ENCODE results near the gene SPRY4. TPM values are rescaled to one million over a fixed set of nuclear protein-coding genes. Genes with fewer than 3 reads are reported as not detected.

SPRY4 gene
- total RNA-seq, 1 donor from 2014 or later = 8.3 TPM

DNA sequence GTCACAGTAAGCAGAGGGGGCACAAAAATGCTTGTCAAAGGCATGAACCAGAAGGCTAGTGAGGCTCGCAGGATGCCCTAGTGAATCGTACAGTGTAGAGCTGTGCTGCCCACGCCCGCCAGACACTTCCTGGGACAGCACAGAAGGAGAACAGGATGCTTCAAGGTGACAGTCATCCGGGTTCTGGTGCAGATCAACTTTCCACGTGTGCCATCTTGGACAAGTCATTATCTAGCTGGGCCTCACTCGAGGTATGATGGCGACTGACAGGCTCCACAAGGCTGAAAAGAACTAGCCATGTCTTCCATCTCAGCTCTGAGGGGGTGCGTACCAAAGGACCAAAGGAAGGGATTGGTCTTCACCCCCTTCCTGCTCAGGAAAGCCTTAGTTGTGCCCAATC lies 14.0 kb downstream of the SPRY4 start:
- no peak overlapping the region for H3K4me3 Mint-ChIP-seq (ENCODE audit: unreplicated experiment)
- DNase-seq (ENCODE audit: low spot score) = no peak
- H3K27me3 Mint-ChIP-seq (ENCODE audit: low read depth) = no peaks in the 10 kb centered on the region
- peaks cover 5% of the 10 kb centered on the region for H3K4me1 Mint-ChIP-seq (ENCODE audit: low read depth)
- H3K27ac Mint-ChIP-seq (ENCODE audit: unreplicated experiment) = no peak overlapping the region
- TF ChIP-seq, protein P1, sequence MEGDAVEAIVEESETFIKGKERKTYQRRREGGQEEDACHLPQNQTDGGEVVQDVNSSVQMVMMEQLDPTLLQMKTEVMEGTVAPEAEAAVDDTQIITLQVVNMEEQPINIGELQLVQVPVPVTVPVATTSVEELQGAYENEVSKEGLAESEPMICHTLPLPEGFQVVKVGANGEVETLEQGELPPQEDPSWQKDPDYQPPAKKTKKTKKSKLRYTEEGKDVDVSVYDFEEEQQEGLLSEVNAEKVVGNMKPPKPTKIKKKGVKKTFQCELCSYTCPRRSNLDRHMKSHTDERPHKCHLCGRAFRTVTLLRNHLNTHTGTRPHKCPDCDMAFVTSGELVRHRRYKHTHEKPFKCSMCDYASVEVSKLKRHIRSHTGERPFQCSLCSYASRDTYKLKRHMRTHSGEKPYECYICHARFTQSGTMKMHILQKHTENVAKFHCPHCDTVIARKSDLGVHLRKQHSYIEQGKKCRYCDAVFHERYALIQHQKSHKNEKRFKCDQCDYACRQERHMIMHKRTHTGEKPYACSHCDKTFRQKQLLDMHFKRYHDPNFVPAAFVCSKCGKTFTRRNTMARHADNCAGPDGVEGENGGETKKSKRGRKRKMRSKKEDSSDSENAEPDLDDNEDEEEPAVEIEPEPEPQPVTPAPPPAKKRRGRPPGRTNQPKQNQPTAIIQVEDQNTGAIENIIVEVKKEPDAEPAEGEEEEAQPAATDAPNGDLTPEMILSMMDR (IDR thresholded peaks at IDR 0.05) = no peak
- H3K9me3 Mint-ChIP-seq (ENCODE audit: low read depth) = no peaks in the 10 kb centered on the region
- H3K36me3 Mint-ChIP-seq (ENCODE audit: low read depth) = peaks cover 15% of the 10 kb centered on the region

DNA sequence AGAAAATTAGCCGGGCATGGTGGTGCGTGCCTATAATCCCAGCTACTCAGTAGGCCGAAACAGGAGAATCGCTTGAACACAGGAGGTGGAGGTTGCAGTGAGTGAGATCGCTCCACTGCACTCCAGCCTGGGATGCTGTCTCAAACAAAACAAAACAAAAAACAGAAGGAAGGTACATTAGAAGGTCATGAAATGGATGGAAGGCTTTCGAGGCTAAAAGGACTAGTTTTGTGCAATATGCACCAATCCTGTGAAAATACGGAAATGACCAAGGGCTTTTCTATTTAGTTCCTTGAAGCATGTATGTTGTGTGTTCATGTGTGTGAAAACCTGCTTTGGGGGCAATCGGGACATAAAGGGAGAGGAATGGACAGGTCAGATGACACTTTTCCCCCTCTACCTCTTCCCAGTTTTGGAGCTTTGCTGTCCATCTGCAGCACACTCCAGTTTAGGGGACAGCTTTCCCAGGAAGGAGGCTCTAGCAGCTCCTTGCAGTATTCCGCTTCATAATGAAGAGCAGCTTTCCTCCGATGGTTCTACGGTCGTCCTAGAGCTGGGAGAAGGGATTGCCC lies 15.0 kb downstream of the SPRY4 start:
- Mint-ChIP-seq H3K36me3 (ENCODE audit: low read depth) (peaks cover 15% of the 10 kb centered on the region), H3K4me3 (ENCODE audit: unreplicated experiment) (no peak overlapping the region), H3K27ac (ENCODE audit: unreplicated experiment) (no peak overlapping the region), H3K27me3 (ENCODE audit: low read depth) (no peaks in the 10 kb centered on the region), H3K9me3 (ENCODE audit: low read depth) (no peaks in the 10 kb centered on the region), H3K4me1 (ENCODE audit: low read depth) (peaks cover 4% of the 10 kb centered on the region)
- DNase-seq (ENCODE audit: low spot score) = no peak
- TF ChIP-seq, protein P1 (IDR thresholded peaks at IDR 0.05) = no peak

- no peak overlapping the region for H3K27ac Mint-ChIP-seq (ENCODE audit: unreplicated experiment)
- no peaks in the 10 kb centered on the region for H3K9me3 Mint-ChIP-seq (ENCODE audit: low read depth)
- H3K27me3 Mint-ChIP-seq (ENCODE audit: low read depth) = no peaks in the 10 kb centered on the region
- peaks cover 11% of the 10 kb centered on the region for H3K36me3 Mint-ChIP-seq (ENCODE audit: low read depth)
- TF ChIP-seq, protein P1 (IDR thresholded peaks at IDR 0.05) = no peak
- DNase-seq (ENCODE audit: low spot score) = no peak
- H3K4me1 Mint-ChIP-seq (ENCODE audit: low read depth) = peaks cover 16% of the 10 kb centered on the region
- no peak overlapping the region for H3K4me3 Mint-ChIP-seq (ENCODE audit: unreplicated experiment)
Observed at GRCh38 chr5:142308358-142308757, 16.5 kb downstream of the SPRY4 start.

DNA sequence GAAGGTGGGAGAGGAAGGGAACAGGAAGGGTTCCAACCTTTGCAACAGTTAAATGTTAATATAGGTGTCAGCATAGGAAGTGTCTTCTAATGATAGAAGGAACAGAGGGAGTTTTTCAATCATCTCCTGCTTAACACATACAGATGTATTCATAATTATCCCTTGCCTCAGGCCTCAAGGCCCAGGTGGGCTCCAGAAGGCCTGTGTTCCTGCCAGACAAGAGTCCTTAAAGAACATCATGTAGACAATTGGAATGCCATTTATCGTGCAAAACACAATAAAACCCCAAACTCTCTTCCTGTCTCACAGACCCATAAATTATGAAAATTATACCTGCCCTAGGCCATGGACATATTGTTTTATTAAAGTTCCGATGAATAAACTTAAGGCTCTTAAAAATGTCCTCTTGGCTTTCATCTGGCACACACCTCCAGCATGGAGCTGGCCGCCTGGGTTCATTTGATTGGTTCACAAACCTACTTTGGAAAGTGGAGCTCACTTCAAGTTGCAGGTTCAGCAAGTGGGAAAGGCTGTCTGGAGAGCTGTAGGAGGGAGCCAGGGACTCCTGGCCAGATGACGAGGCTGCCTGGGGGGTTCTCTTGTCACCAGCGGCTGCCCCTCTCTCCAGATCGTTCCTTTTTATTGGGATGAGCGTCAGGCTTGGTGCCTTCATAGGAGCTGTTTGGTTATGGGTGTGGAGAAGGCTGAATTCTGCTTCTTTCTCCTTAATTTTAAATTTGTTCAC lies 17.5 kb downstream of the SPRY4 start:
- H3K27ac Mint-ChIP-seq (ENCODE audit: unreplicated experiment) = no peak overlapping the region
- H3K36me3 Mint-ChIP-seq (ENCODE audit: low read depth) = peaks cover 9% of the 10 kb centered on the region
- no peak overlapping the region for H3K4me3 Mint-ChIP-seq (ENCODE audit: unreplicated experiment)
- peaks cover 16% of the 10 kb centered on the region for H3K4me1 Mint-ChIP-seq (ENCODE audit: low read depth)
- no peaks in the 10 kb centered on the region for H3K9me3 Mint-ChIP-seq (ENCODE audit: low read depth)
- H3K27me3 Mint-ChIP-seq (ENCODE audit: low read depth) = no peaks in the 10 kb centered on the region
- TF ChIP-seq, protein P1 (IDR thresholded peaks at IDR 0.05) = no peak
- no peak for DNase-seq (ENCODE audit: low spot score)

- H3K9me3 Mint-ChIP-seq (ENCODE audit: low read depth) = no peaks in the 10 kb centered on the region
- DNase-seq (ENCODE audit: low spot score) = no peak
- H3K4me3 Mint-ChIP-seq (ENCODE audit: unreplicated experiment) = no peak overlapping the region
- TF ChIP-seq, protein P1 (IDR thresholded peaks at IDR 0.05) = no peak
- peaks cover 16% of the 10 kb centered on the region for H3K4me1 Mint-ChIP-seq (ENCODE audit: low read depth)
- peaks cover 6% of the 10 kb centered on the region for H3K36me3 Mint-ChIP-seq (ENCODE audit: low read depth)
- H3K27me3 Mint-ChIP-seq (ENCODE audit: low read depth) = no peaks in the 10 kb centered on the region
- no peak overlapping the region for H3K27ac Mint-ChIP-seq (ENCODE audit: unreplicated experiment)
Observed at GRCh38 chr5:142306077-142306502, 18.7 kb downstream of the SPRY4 start.

All from chondrocyte (in vitro differentiated cells).